K562 (cell line): Measurements from ENCODE around the gene TMED4. TPM values are rescaled to one million over a fixed set of nuclear protein-coding genes. Genes with fewer than 3 reads are reported as not detected.
A peak's percentile ranks its signal among the peaks of the same experiment; 100 is the strongest.

Source experiments
- CBX5 ChIP-seq: IDR thresholded peaks from 2 replicates; pipeline ENCODE4 v1.6.1; 2014; ENCODE audit warnings: low read depth, borderline replicate concordance
- GTF2E2 ChIP-seq: fragments of 200-800 bp; sonication (Bioruptor generic); IDR thresholded peaks from 2 replicates; pipeline ENCODE4 v1.6.1; 2016; ENCODE audit warnings: missing genetic modification characterization, missing compliant biosample characterization
- KAT7 ChIP-seq: sonication (generic); formaldehyde crosslinking; IDR thresholded peaks from 2 replicates; pipeline ENCODE4 v1.8.0; 2022; ENCODE audit warnings: missing genetic modification reagents, mild to moderate bottlenecking, borderline replicate concordance
- MECOM ChIP-seq: fragments of 250-450 bp; sonication (Bioruptor Pico); IDR thresholded peaks from 2 replicates; pipeline ENCODE4 v1.8.0; 2022; ENCODE audit warnings: inconsistent platforms
- NR2C2 ChIP-seq, 2 experiments: fragments of 200-800 bp in 1 of 2; sonication (Bioruptor generic) in 1 of 2; sonication (generic) in 1 of 2; formaldehyde crosslinking in 1 of 2; IDR thresholded peaks; 2 replicates each; pipeline versions ENCODE4 v1.6.1 to v1.8.0; 2016 to 2022; ENCODE audit warnings: mild to moderate bottlenecking in 1 of 2, missing compliant biosample characterization in 1 of 2, missing genetic modification characterization in 1 of 2, missing genetic modification reagents in 1 of 2
- U2AF1 ChIP-seq: fragments of 200-400 bp; formaldehyde crosslinking; optimal IDR thresholded peaks from 2 replicates; pipeline ENCODE3; 2017; ENCODE audit warnings: mild to moderate bottlenecking, low read depth, low read length, moderate library complexity
- YY1 ChIP-seq, 3 experiments: IDR thresholded peaks; 2 replicates each; pipeline ENCODE4 v1.6.1; 2011; ENCODE audit warnings: low read length in 2 of 3, mild to moderate bottlenecking in 2 of 3, moderate library complexity in 2 of 3, borderline replicate concordance in 1 of 3, control low read depth in 1 of 3, low read depth in 1 of 3; ENCODE audit not compliant: insufficient read depth in 3 of 3, insufficient replicate concordance in 2 of 3, control insufficient read depth in 1 of 3, insufficient read length in 1 of 3; ENCODE audit errors: extremely low read depth in 1 of 3
- ZKSCAN1 ChIP-seq: fragments of 150-350 bp; IDR thresholded peaks from 2 replicates; pipeline ENCODE4 v1.6.1; 2016; ENCODE audit warnings: low read depth, low read length
- ZNF717 ChIP-seq: fragments of 250-450 bp; sonication (Bioruptor Pico); IDR thresholded peaks from 2 replicates; pipeline ENCODE4 v1.5.0; 2021
- polyA plus RNA-seq, 8 experiments: library from polyadenylated mRNA; depleted of rRNA in 4 of 8; stranded (reverse) in 5 of 8; unstranded in 3 of 8; fragments of >200 nt; fragmentation: Nextera tagmentation in 2 of 8; fragmentation: Illumina TruSeq in 1 of 8; extraction: Ambion mirVana in 2 of 8; extraction: Trizol in 1 of 8; gene quantifications; 2 replicates each; pipeline versions ENCODE4 v1.2.1 to v1.2.3, GENCODE V29; 2011 to 2014; ENCODE audit warnings: inconsistent platforms in 1 of 8, missing spikeins in 1 of 8
- total RNA-seq, 7 experiments: library from RNA; depleted of rRNA in 6 of 7; stranded (reverse); fragments of >200 nt in 6 of 7; fragmentation: Illumina TruSeq in 2 of 7; extraction: Trizol in 2 of 7; gene quantifications; 2 replicates each; pipeline versions ENCODE4 v1.2.1 to v1.2.3, GENCODE V29; 2011 to 2021; ENCODE audit warnings: low replicate concordance in 1 of 7
- TF ChIP-seq, protein P1 (sequence below), 2 experiments: fragments of 250-450 bp in 1 of 2; fragments of 450-650 bp in 1 of 2; sonication (Bioruptor Pico) in 1 of 2; IDR thresholded peaks; 2 replicates each; pipeline versions ENCODE4 v1.6.1 to v1.8.0; 2016 to 2021; ENCODE audit warnings: mild to moderate bottlenecking in 2 of 2, moderate library complexity in 2 of 2, missing compliant biosample characterization in 1 of 2, missing genetic modification characterization in 1 of 2
- TF ChIP-seq, protein P2 (sequence below): fragments of 450-650 bp; IDR thresholded peaks from 2 replicates; pipeline ENCODE4 v1.6.1; 2018; ENCODE audit warnings: mild to moderate bottlenecking, low read depth; ENCODE audit not compliant: partially characterized antibody
- TF ChIP-seq, protein P3 (sequence below): fragments of 250-450 bp; sonication (Bioruptor Pico); IDR thresholded peaks from 2 replicates; pipeline ENCODE4 v1.4.0; 2020
- TF ChIP-seq, protein P4 (sequence below): IDR thresholded peaks from 2 replicates; pipeline ENCODE4 v1.6.1; 2011; ENCODE audit not compliant: insufficient read length; ENCODE audit errors: extremely low read depth
- TF ChIP-seq, protein P5 (sequence below): fragments of 450-650 bp; formaldehyde crosslinking; conservative IDR thresholded peaks from 2 replicates; pipeline ENCODE4 v1.4.0; 2022; ENCODE audit warnings: mild to moderate bottlenecking, missing genetic modification characterization

Gene TMED4
- total and polyA plus RNA-seq, 9 of the 15 experiments (the other 6 are each of a cell fraction or from before 2014, with no cell fraction given) = 20.3 to 64.0 (median 42.1) TPM

- TF ChIP-seq, protein P1, sequence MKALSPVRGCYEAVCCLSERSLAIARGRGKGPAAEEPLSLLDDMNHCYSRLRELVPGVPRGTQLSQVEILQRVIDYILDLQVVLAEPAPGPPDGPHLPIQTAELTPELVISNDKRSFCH (CRISPR knock-in tag; IDR thresholded peaks at IDR 0.05) = no peak
- TF ChIP-seq, protein P1 (tag; IDR thresholded peaks at IDR 0.05) = peak; percentile 48; the same call in 1 of the 2 replicates
- TF ChIP-seq, protein P2, sequence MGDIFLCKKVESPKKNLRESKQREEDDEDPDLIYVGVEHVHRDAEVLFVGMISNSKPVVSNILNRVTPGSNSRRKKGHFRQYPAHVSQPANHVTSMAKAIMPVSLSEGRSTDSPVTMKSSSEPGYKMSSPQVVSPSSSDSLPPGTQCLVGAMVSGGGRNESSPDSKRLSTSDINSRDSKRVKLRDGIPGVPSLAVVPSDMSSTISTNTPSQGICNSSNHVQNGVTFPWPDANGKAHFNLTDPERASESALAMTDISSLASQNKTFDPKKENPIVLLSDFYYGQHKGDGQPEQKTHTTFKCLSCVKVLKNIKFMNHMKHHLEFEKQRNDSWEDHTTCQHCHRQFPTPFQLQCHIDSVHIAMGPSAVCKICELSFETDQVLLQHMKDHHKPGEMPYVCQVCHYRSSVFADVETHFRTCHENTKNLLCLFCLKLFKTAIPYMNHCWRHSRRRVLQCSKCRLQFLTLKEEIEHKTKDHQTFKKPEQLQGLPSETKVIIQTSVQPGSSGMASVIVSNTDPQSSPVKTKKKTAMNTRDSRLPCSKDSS = no peak
- TF ChIP-seq NR2C2 (CRISPR knock-in tag; IDR thresholded peaks at IDR 0.05) = peak; percentile 60; the same call in 1 of the 2 replicates
- no peak for TF ChIP-seq NR2C2 (tag; IDR thresholded peaks at IDR 0.05)
- TF ChIP-seq, protein P3, sequence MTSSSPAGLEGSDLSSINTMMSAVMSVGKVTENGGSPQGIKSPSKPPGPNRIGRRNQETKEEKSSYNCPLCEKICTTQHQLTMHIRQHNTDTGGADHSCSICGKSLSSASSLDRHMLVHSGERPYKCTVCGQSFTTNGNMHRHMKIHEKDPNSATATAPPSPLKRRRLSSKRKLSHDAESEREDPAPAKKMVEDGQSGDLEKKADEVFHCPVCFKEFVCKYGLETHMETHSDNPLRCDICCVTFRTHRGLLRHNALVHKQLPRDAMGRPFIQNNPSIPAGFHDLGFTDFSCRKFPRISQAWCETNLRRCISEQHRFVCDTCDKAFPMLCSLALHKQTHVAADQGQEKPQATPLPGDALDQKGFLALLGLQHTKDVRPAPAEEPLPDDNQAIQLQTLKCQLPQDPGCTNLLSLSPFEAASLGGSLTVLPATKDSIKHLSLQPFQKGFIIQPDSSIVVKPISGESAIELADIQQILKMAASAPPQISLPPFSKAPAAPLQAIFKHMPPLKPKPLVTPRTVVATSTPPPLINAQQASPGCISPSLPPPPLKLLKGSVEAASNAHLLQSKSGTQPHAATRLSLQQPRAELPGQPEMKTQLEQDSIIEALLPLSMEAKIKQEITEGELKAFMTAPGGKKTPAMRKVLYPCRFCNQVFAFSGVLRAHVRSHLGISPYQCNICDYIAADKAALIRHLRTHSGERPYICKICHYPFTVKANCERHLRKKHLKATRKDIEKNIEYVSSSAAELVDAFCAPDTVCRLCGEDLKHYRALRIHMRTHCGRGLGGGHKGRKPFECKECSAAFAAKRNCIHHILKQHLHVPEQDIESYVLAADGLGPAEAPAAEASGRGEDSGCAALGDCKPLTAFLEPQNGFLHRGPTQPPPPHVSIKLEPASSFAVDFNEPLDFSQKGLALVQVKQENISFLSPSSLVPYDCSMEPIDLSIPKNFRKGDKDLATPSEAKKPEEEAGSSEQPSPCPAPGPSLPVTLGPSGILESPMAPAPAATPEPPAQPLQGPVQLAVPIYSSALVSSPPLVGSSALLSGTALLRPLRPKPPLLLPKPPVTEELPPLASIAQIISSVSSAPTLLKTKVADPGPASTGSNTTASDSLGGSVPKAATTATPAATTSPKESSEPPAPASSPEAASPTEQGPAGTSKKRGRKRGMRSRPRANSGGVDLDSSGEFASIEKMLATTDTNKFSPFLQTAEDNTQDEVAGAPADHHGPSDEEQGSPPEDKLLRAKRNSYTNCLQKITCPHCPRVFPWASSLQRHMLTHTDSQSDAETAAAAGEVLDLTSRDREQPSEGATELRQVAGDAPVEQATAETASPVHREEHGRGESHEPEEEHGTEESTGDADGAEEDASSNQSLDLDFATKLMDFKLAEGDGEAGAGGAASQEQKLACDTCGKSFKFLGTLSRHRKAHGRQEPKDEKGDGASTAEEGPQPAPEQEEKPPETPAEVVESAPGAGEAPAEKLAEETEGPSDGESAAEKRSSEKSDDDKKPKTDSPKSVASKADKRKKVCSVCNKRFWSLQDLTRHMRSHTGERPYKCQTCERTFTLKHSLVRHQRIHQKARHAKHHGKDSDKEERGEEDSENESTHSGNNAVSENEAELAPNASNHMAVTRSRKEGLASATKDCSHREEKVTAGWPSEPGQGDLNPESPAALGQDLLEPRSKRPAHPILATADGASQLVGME (CRISPR knock-in tag) = no peak
- TF ChIP-seq ZNF717 (CRISPR knock-in tag) = no peak
- 0 out of 2 replicates have a peak, but pooled peaks have one; percentile 4 for TF ChIP-seq KAT7 (CRISPR knock-in tag)
- TF ChIP-seq CBX5 = no peak
- TF ChIP-seq, protein P4, sequence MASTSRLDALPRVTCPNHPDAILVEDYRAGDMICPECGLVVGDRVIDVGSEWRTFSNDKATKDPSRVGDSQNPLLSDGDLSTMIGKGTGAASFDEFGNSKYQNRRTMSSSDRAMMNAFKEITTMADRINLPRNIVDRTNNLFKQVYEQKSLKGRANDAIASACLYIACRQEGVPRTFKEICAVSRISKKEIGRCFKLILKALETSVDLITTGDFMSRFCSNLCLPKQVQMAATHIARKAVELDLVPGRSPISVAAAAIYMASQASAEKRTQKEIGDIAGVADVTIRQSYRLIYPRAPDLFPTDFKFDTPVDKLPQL = no peak
- TF ChIP-seq MECOM (CRISPR knock-in tag) = no peak
- no peak for TF ChIP-seq GTF2E2 (tag)
- TF ChIP-seq U2AF1 = no peak
- TF ChIP-seq, protein P5, sequence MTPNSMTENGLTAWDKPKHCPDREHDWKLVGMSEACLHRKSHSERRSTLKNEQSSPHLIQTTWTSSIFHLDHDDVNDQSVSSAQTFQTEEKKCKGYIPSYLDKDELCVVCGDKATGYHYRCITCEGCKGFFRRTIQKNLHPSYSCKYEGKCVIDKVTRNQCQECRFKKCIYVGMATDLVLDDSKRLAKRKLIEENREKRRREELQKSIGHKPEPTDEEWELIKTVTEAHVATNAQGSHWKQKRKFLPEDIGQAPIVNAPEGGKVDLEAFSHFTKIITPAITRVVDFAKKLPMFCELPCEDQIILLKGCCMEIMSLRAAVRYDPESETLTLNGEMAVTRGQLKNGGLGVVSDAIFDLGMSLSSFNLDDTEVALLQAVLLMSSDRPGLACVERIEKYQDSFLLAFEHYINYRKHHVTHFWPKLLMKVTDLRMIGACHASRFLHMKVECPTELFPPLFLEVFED = no peak
- TF ChIP-seq YY1 (IDR thresholded peaks at IDR 0.05; ENCODE audit: borderline replicate concordance in 1 of 3, control insufficient read depth in 1 of 3, extremely low read depth in 1 of 3, insufficient read depth in 3 of 3, insufficient read length in 1 of 3, insufficient replicate concordance in 2 of 3, low read depth in 1 of 3, low read length in 2 of 3) = no peak
- no peak for TF ChIP-seq ZKSCAN1
Measured at GRCh38 chr7:44580945-44581878, 819 bp downstream of the TMED4 start (continued).
